Stimulated activated CD8-positive, alpha-beta memory T cell treated with anti-CD3 and anti-CD28 coated beads, Interleukin-4, amount 100 ng/mL, for 48 hours (primary cell): ENCODE results near the gene CARS2.
"Not testable (repeated sequence)": the region's sequence is repeated elsewhere in the genome, so short reads cannot be mapped to it uniquely, and the experiment has no call there.

Source experiments
- DNase-seq: peaks from one replicate; pipeline ENCODE4 v3.0.0-alpha.2; 2020

Gene CARS2

GRCh38 chr13:110615005-110615321 is 91.0 kb downstream of the CARS2 start:
- DNase-seq = no peak

GRCh38 chr13:110610955-110611595 is 94.8 kb downstream of the CARS2 start:
- no peak for DNase-seq

DNA sequence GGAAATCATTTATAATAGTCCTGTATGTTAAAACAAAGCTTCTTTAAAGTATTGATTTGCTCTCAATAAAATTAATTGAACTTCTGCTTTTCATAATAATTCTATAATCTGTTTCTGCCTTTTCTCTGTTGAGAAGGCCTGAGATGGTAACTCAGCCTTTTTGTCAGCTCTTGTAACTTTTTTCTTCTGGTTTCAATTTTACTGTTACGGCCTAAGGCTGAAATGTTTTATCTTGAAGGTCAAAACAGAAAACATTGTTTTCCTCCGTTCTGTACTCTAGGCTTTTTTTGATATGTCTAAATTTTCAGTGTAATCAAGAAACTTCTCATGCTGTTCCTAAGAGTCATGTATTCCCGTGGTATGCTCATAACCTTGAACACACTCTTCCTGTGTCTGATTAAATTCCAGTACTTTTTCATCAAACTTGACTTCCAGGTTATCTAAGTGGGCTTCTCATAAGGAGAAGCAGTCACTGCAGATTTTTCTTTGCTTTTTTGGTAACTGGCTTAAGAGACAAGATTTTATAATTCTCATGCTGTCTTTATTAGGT is 98.2 kb downstream of the CARS2 start:
- no peak for DNase-seq

- DNase-seq = not testable (repeated sequence)
Measured at GRCh38 chr13:110606281-110606680, 99.6 kb downstream of the CARS2 start.

DNA sequence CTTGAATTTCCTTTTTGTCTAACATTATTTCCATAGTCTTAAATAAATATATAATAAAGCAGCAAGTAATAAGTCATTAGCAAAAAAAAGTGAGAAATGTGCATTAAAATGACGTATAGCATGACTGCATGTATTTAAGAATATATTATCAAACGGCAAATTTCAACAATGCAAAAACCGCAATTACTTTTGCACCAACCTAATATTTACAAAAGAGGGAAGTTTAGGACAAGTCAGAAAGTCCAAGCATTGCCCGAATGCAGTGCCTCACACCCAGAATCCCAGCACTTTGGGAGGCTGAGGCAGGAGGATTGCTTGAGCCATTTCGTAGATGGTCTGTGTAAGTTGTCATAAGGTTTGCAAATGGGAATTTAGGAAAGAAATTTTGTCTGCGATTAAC is 100.8 kb downstream of the CARS2 start:
- DNase-seq = no peak

DNA sequence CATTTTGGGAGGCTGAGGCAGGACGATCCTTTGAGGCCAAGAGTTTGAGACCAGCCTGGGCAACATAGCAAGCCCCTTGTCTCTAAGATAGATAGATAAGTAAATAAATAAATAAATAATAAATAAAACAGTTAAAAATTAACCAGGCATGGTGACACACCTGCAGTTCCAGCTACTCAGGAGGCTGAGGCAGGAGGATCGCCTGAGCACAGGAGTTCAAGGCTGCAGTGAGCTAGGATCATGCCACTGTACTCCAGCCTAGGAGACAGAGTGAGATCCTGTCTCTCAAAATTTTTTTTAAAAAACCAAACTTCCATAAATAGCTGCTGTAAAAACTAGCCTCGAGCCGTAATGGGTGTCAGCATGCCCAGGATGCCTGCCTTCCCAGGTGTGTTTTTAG is 104.9 kb downstream of the CARS2 start:
- no peak for DNase-seq

- DNase-seq = no peak
Measured at GRCh38 chr13:110600261-110600819, 105.6 kb downstream of the CARS2 start.

- no peak for DNase-seq
Measured at GRCh38 chr13:110597041-110597689, 108.8 kb downstream of the CARS2 start.

DNA sequence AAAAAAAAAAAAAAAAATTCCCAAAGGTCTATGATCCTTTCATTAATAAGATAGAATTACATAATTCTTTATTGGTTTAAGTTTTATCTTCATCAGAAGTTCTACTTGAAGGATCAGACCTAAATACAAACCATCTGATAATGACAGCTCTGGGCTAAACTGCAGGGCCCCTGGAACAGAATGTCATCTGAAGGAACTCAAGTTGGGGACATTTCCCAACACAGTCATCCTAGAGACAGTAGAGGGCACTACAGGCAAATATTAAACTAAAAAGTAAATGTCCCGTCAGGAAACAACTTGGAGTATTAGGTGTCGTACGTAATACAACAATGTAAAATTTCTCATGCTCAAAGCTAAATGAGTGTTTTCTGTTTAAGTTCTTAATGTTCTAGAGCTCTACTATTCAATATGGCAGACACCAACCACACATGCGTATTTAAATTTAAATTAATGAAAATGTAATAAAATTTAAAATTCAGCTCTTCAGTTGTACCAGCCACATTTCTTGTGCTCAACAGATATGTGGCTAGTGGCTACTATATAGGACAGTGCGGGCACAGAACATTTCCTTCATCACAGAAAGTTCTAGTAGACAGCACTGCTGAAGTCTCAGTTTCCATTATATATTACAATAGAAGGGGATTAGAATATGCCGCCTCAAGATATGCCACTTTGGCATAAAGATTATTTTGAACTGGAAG is 112.3 kb downstream of the CARS2 start:
- DNase-seq = no peak

- no peak for DNase-seq
Measured at GRCh38 chr13:110592665-110593064, 113.3 kb downstream of the CARS2 start.
